GM19328 (cell line): ENCODE results near the gene RBM19.

Experiments
- ATAC-seq: cut with Tn5 transposase; IDR thresholded peaks from one replicate; pipeline ENCODE4 v1.9.1; 2021; ENCODE audit warnings: mild to moderate bottlenecking, moderate library complexity; ENCODE audit not compliant: unreplicated experiment

The RBM19 gene

GRCh38 chr12:113889076-113889475, 77.0 kb downstream of the RBM19 start:
- no peak for ATAC-seq

GRCh38 chr12:113888435-113888834, 77.7 kb downstream of the RBM19 start:
- no peak for ATAC-seq

- ATAC-seq: no peak
Measured at GRCh38 chr12:113887906-113888305, 78.2 kb downstream of the RBM19 start.

GRCh38 chr12:113886721-113887120, 79.4 kb downstream of the RBM19 start:
- no peak for ATAC-seq

GRCh38 chr12:113884392-113884791, 81.7 kb downstream of the RBM19 start:
- ATAC-seq: no peak

GRCh38 chr12:113882690-113883089, 83.4 kb downstream of the RBM19 start:
- ATAC-seq: no peak

GRCh38 chr12:113880988-113881962, 84.8 kb downstream of the RBM19 start:
- ATAC-seq: no peak

GRCh38 chr12:113880326-113880725, 85.8 kb downstream of the RBM19 start:
- ATAC-seq: no peak

GRCh38 chr12:113879658-113880057, 86.5 kb downstream of the RBM19 start:
- no peak for ATAC-seq

GRCh38 chr12:113877607-113878006, 88.5 kb downstream of the RBM19 start:
- no peak for ATAC-seq

GRCh38 chr12:113876160-113876559, 90.0 kb downstream of the RBM19 start:
- ATAC-seq: no peak

GRCh38 chr12:113875691-113876090, 90.4 kb downstream of the RBM19 start:
- no peak for ATAC-seq

- no peak for ATAC-seq
Measured at GRCh38 chr12:113874999-113875561, 91.0 kb downstream of the RBM19 start.

- ATAC-seq: no peak
Measured at GRCh38 chr12:113874326-113874725, 91.8 kb downstream of the RBM19 start.

- ATAC-seq: no peak
Measured at GRCh38 chr12:113873740-113874139, 92.4 kb downstream of the RBM19 start.

- ATAC-seq: no peak
Measured at GRCh38 chr12:113870890-113871289, 95.2 kb downstream of the RBM19 start.

- no peak for ATAC-seq
Measured at GRCh38 chr12:113870035-113870434, 96.1 kb downstream of the RBM19 start.

GRCh38 chr12:113868365-113868764, 97.8 kb downstream of the RBM19 start:
- ATAC-seq: no peak

- ATAC-seq: no peak
Measured at GRCh38 chr12:113867258-113867657, 98.9 kb downstream of the RBM19 start.

GRCh38 chr12:113866496-113866895, 99.6 kb downstream of the RBM19 start:
- ATAC-seq: no peak

GRCh38 chr12:113863455-113863845, 102.7 kb downstream of the RBM19 start:
- ATAC-seq: no peak
